Osteoblast (primary cell): ENCODE data around the gene INSC. TPM values are rescaled to one million over a fixed set of nuclear protein-coding genes. Genes with fewer than 3 reads are reported as not detected.

Source experiments
- DNase-seq: peaks from one replicate; pipeline ENCODE4 v3.0.0; 2011; ENCODE audit warnings: low spot score, mixed read lengths; ENCODE audit not compliant: insufficient read length; ENCODE audit errors: missing footprints
- H2AFZ ChIP-seq: 2 replicates; pipeline ENCODE4 v1.6.0; 2011; ENCODE audit warnings: mild to moderate bottlenecking, low read length
- H3K27ac ChIP-seq: 2 replicates; pipeline ENCODE4 v1.5.1; 2011; ENCODE audit warnings: mild to moderate bottlenecking, low read depth, low read length, moderate library complexity
- H3K27me3 ChIP-seq: 2 replicates; pipeline ENCODE4 v1.6.0; 2012; ENCODE audit warnings: mild to moderate bottlenecking, control low read depth, inconsistent platforms, low read length, moderate library complexity; ENCODE audit not compliant: insufficient read depth
- H3K36me3 ChIP-seq: 2 replicates; pipeline ENCODE4 v1.5.1; 2011; ENCODE audit warnings: mild to moderate bottlenecking, low read length, control low read depth, moderate library complexity; ENCODE audit not compliant: insufficient read depth
- H3K4me1 ChIP-seq: 2 replicates; pipeline ENCODE4 v1.5.1; 2011; ENCODE audit warnings: mild to moderate bottlenecking, low read length, control low read depth, moderate library complexity; ENCODE audit not compliant: insufficient read depth
- H3K4me2 ChIP-seq: 2 replicates; pipeline ENCODE4 v1.6.0; 2011; ENCODE audit warnings: mild to moderate bottlenecking, low read length; ENCODE audit not compliant: insufficient read depth
- H3K4me3 ChIP-seq: fragments of 200-600 bp; sonication (generic); 3 replicates; pipeline ENCODE4 v1.5.1; 2012; ENCODE audit warnings: mild to moderate bottlenecking, low read length, inconsistent platforms; ENCODE audit not compliant: insufficient read depth
- H3K79me2 ChIP-seq: 2 replicates; pipeline ENCODE4 v1.6.0; 2012; ENCODE audit warnings: mild to moderate bottlenecking, low read length, control low read depth, inconsistent platforms; ENCODE audit not compliant: insufficient read depth
- H3K9me3 ChIP-seq: 2 replicates; pipeline ENCODE4 v1.5.1; 2011; ENCODE audit warnings: low read depth, low read length, control low read depth
- H4K20me1 ChIP-seq: 2 replicates; pipeline ENCODE4 v1.6.0; 2012; ENCODE audit warnings: mild to moderate bottlenecking, low read length, control low read depth; ENCODE audit not compliant: insufficient read depth
- CTCF ChIP-seq: IDR thresholded peaks from 2 replicates; pipeline ENCODE4 v1.5.1; 2011; ENCODE audit warnings: mild to moderate bottlenecking, low read depth, low read length, moderate library complexity; ENCODE audit errors: extremely low read depth
- total RNA-seq: library from RNA; depleted of rRNA; stranded (reverse); fragments of >200 nt; gene quantifications from 2 replicates; pipeline ENCODE4 v1.2.3, GENCODE V29; 2012

Gene INSC
- total RNA-seq, 1 donor: 0.72 TPM

GRCh38 chr11:15091175-15091574 lies 23.5 kb upstream of the INSC start:
- no peak for TF ChIP-seq CTCF
- no peaks in the 10 kb centered on the region for H4K20me1 ChIP-seq
- H3K9me3 ChIP-seq: no peaks in the 10 kb centered on the region
- peaks cover 4% of the 10 kb centered on the region for H3K4me1 ChIP-seq
- H2AFZ ChIP-seq: no peak overlapping the region
- no peak overlapping the region for H3K27ac ChIP-seq
- H3K4me3 ChIP-seq: no peak overlapping the region
- no peaks in the 10 kb centered on the region for H3K79me2 ChIP-seq
- H3K4me2 ChIP-seq: no peak overlapping the region
- DNase-seq: no peak
- H3K36me3 ChIP-seq: no peaks in the 10 kb centered on the region
- H3K27me3 ChIP-seq: no peaks in the 10 kb centered on the region

- H3K4me1 ChIP-seq: peaks cover 6% of the 10 kb centered on the region
- H3K27me3 ChIP-seq: no peaks in the 10 kb centered on the region
- no peaks in the 10 kb centered on the region for H3K79me2 ChIP-seq
- DNase-seq: no peak
- H4K20me1 ChIP-seq: no peaks in the 10 kb centered on the region
- no peak overlapping the region for H2AFZ ChIP-seq
- H3K4me3 ChIP-seq: no peak overlapping the region
- H3K36me3 ChIP-seq: no peaks in the 10 kb centered on the region
- TF ChIP-seq CTCF: no peak
- no peaks in the 10 kb centered on the region for H3K9me3 ChIP-seq
- no peak overlapping the region for H3K4me2 ChIP-seq
- H3K27ac ChIP-seq: no peak overlapping the region
These were observed 23.1 kb upstream of the INSC start for GRCh38 chr11:15091625-15092024.

- Histone ChIP-seq H3K36me3 (no peaks in the 10 kb centered on the region), H3K4me1 (peaks cover 6% of the 10 kb centered on the region), H2AFZ (no peak overlapping the region), H3K27ac (no peak overlapping the region), H3K27me3 (no peaks in the 10 kb centered on the region), H4K20me1 (no peaks in the 10 kb centered on the region), H3K79me2 (no peaks in the 10 kb centered on the region), H3K4me2 (no peak overlapping the region), H3K9me3 (no peaks in the 10 kb centered on the region), H3K4me3 (no peak overlapping the region)
- DNase-seq: no peak
- TF ChIP-seq CTCF: no peak
These were observed 21.3 kb upstream of the INSC start for GRCh38 chr11:15093432-15093831.

GRCh38 chr11:15095736-15096228 lies 18.9 kb upstream of the INSC start:
- no peak for DNase-seq
- Histone ChIP-seq H3K36me3 (no peaks in the 10 kb centered on the region), H3K27me3 (no peaks in the 10 kb centered on the region), H3K4me1 (peaks cover 6% of the 10 kb centered on the region), H3K4me2 (no peak overlapping the region), H3K4me3 (no peak overlapping the region), H2AFZ (peak overlapping the region; percentile 21), H3K27ac (no peak overlapping the region), H3K9me3 (no peaks in the 10 kb centered on the region), H3K79me2 (no peaks in the 10 kb centered on the region), H4K20me1 (no peaks in the 10 kb centered on the region)
- TF ChIP-seq CTCF: no peak
